ENCODE data around the gene KCND2.

The KCND2 gene

GRCh38 chr7:120412139-120413050 is 139.4 kb downstream of the KCND2 start:
- DNase-seq: no peak

- DNase-seq: no peak
Measured at GRCh38 chr7:120413164-120413563, 140.2 kb downstream of the KCND2 start.

- no peak for DNase-seq
Measured at GRCh38 chr7:120417244-120417979, 144.4 kb downstream of the KCND2 start.

GRCh38 chr7:120421151-120421651 is 148.2 kb downstream of the KCND2 start:
- no peak for DNase-seq

- no peak for DNase-seq
Measured at GRCh38 chr7:120431016-120431415, 158.0 kb downstream of the KCND2 start.

GRCh38 chr7:120436487-120437060 is 163.6 kb downstream of the KCND2 start:
- DNase-seq: no peak

- DNase-seq: no peak
Measured at GRCh38 chr7:120441850-120442249, 168.9 kb downstream of the KCND2 start.

GRCh38 chr7:120442838-120443237 is 169.9 kb downstream of the KCND2 start:
- no peak for DNase-seq

- no peak for DNase-seq
Measured at GRCh38 chr7:120444650-120445049, 171.7 kb downstream of the KCND2 start.

GRCh38 chr7:120445276-120445675 is 172.3 kb downstream of the KCND2 start:
- DNase-seq: no peak

- DNase-seq: no peak
Measured at GRCh38 chr7:120452665-120453064, 179.7 kb downstream of the KCND2 start.

GRCh38 chr7:120456699-120457098 is 183.7 kb downstream of the KCND2 start:
- DNase-seq: no peak

GRCh38 chr7:120460949-120461348 is 188.0 kb downstream of the KCND2 start:
- no peak for DNase-seq

GRCh38 chr7:120462991-120463390 is 190.0 kb downstream of the KCND2 start:
- no peak for DNase-seq

GRCh38 chr7:120464104-120464503 is 191.1 kb downstream of the KCND2 start:
- DNase-seq: no peak

- no peak for DNase-seq
Measured at GRCh38 chr7:120467676-120468075, 194.7 kb downstream of the KCND2 start.

GRCh38 chr7:120468611-120469010 is 195.6 kb downstream of the KCND2 start:
- DNase-seq: no peak

GRCh38 chr7:120472892-120473291 is 199.9 kb downstream of the KCND2 start:
- DNase-seq: no peak

GRCh38 chr7:120473352-120473751 is 200.4 kb downstream of the KCND2 start:
- DNase-seq: no peak

GRCh38 chr7:120475994-120476393 is 203.0 kb downstream of the KCND2 start:
- DNase-seq: no peak

GRCh38 chr7:120480472-120480871 is 207.5 kb downstream of the KCND2 start:
- no peak for DNase-seq

- DNase-seq: no peak
Measured at GRCh38 chr7:120480930-120481329, 208.0 kb downstream of the KCND2 start.

GRCh38 chr7:120486164-120486563 is 213.2 kb downstream of the KCND2 start:
- no peak for DNase-seq

- no peak for DNase-seq
Measured at GRCh38 chr7:120502132-120502531, 229.2 kb downstream of the KCND2 start.

Data from activated CD4-positive, CD25-positive, alpha-beta regulatory T cell treated with anti-CD3 and anti-CD28 coated beads, Interleukin-2, amount 50 U/mL, for 72 hours (primary cell).